ENCODE measurements around the gene BCL2L12. TPM values are rescaled to one million over a fixed set of nuclear protein-coding genes. Genes with fewer than 3 reads are reported as not detected.

BCL2L12 gene
- total RNA-seq, 1 experiment from 2014 or later: 93.9 TPM

GRCh38 chr19:49686503-49687088, 20.9 kb downstream of the BCL2L12 start:
- CTCF ChIA-PET: interaction anchor here (0.9 kb wide), 1 partner anchor 10 kb away, joined by 3 read pairs; no protein-coding TSS in a partner anchor
- H3K36me3 ChIP-seq (ENCODE audit: control insufficient read depth in 1 of 2, insufficient read depth in 2 of 2, low read length in 2 of 2): peaks cover 41 to 51% of the 10 kb centered on the region in 2 experiments
- no peaks in the 10 kb centered on the region for H3K27me3 ChIP-seq (ENCODE audit: insufficient read depth, low read length)
- H3K27ac ChIP-seq (ENCODE audit: low read depth, low read length): no peak overlapping the region
- no peak overlapping the region for H3K4me3 ChIP-seq (replicated peaks in 1 of 2; ENCODE audit: low read depth in 1 of 2, low read length in 2 of 2)
- H3K9me3 ChIP-seq (ENCODE audit: control insufficient read depth in 1 of 2, insufficient read depth in 1 of 2, low read depth in 1 of 2, low read length in 2 of 2): no peaks in the 10 kb centered on the region
- POLR2A ChIA-PET: no interaction called here
- ATAC-seq (no peak), DNase-seq (ENCODE audit: low read depth, low spot score) (no peak)
- H3K4me2 ChIP-seq (ENCODE audit: low read length): no peak overlapping the region
- no peak overlapping the region for H3K9ac ChIP-seq (ENCODE audit: low read length)
- peaks cover 42% of the 10 kb centered on the region for H3K79me2 ChIP-seq (ENCODE audit: insufficient read depth, low read length)
- intact Hi-C loops (cut with micrococcal nuclease): no loop called here
- H3K4me1 ChIP-seq (ENCODE audit: control insufficient read depth in 1 of 2, insufficient read depth in 2 of 2, low read length in 2 of 2): peaks cover 0 to 26% of the 10 kb centered on the region in 2 experiments; a peak in 2 of 4 replicates
- RAD21 ChIA-PET (ENCODE audit: low non-redundant PET in 1 of 2, low total read pairs in 2 of 2, uncharacterized antibody in 2 of 2, unreplicated experiment in 2 of 2): no interaction called here
- TF ChIP-seq RAD21 (IDR thresholded peaks at IDR 0.05; ENCODE audit: low read depth): no peak
- no peak for TF ChIP-seq SIN3A (IDR thresholded peaks at IDR 0.05; ENCODE audit: low read depth)
- no peak for TF ChIP-seq EZH2 (IDR thresholded peaks at IDR 0.05)
- TF ChIP-seq CTCF (IDR thresholded peaks at IDR 0.05 in 2 of 3, conservative IDR thresholded peaks at IDR 0.05 in 1 of 3; ENCODE audit: borderline replicate concordance in 1 of 3, insufficient read depth in 1 of 3, low read depth in 2 of 3, low read length in 2 of 3): no peak
- no peak for TF ChIP-seq SP1 (IDR thresholded peaks at IDR 0.05; ENCODE audit: low read depth)
- TF ChIP-seq POLR2A (IDR thresholded peaks at IDR 0.05; ENCODE audit: borderline replicate concordance, extremely low read depth, insufficient read depth, insufficient read length): no peak
- no peak for TF ChIP-seq ZNF274 (IDR thresholded peaks at IDR 0.05; ENCODE audit: low read depth, low read length)
- no peak for TF ChIP-seq TCF7L2 (IDR thresholded peaks at IDR 0.05; ENCODE audit: borderline replicate concordance, extremely low read depth, insufficient read depth, insufficient read length)
- TF ChIP-seq, protein P1, sequence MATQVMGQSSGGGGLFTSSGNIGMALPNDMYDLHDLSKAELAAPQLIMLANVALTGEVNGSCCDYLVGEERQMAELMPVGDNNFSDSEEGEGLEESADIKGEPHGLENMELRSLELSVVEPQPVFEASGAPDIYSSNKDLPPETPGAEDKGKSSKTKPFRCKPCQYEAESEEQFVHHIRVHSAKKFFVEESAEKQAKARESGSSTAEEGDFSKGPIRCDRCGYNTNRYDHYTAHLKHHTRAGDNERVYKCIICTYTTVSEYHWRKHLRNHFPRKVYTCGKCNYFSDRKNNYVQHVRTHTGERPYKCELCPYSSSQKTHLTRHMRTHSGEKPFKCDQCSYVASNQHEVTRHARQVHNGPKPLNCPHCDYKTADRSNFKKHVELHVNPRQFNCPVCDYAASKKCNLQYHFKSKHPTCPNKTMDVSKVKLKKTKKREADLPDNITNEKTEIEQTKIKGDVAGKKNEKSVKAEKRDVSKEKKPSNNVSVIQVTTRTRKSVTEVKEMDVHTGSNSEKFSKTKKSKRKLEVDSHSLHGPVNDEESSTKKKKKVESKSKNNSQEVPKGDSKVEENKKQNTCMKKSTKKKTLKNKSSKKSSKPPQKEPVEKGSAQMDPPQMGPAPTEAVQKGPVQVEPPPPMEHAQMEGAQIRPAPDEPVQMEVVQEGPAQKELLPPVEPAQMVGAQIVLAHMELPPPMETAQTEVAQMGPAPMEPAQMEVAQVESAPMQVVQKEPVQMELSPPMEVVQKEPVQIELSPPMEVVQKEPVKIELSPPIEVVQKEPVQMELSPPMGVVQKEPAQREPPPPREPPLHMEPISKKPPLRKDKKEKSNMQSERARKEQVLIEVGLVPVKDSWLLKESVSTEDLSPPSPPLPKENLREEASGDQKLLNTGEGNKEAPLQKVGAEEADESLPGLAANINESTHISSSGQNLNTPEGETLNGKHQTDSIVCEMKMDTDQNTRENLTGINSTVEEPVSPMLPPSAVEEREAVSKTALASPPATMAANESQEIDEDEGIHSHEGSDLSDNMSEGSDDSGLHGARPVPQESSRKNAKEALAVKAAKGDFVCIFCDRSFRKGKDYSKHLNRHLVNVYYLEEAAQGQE (IDR thresholded peaks at IDR 0.05; ENCODE audit: low read depth): no peak
- no peak for TF ChIP-seq ZFX (IDR thresholded peaks at IDR 0.05)
- TF ChIP-seq, protein P2, sequence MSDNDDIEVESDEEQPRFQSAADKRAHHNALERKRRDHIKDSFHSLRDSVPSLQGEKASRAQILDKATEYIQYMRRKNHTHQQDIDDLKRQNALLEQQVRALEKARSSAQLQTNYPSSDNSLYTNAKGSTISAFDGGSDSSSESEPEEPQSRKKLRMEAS (IDR thresholded peaks at IDR 0.05): no peak
- H3K9me2 ChIP-seq (ENCODE audit: insufficient read depth): no peaks in the 10 kb centered on the region
- peaks cover 18% of the 10 kb centered on the region; the same call in 1 of the 2 replicates for H4K20me1 ChIP-seq (ENCODE audit: insufficient read depth)
- no TSS peak for BruUV-seq (replicated peaks)
- no peak overlapping the region for H2AFZ ChIP-seq (ENCODE audit: low read depth, low read length, poor library complexity, severe bottlenecking)
